ENCODE results near the gene TCF7L2. TPM values are rescaled to one million over a fixed set of nuclear protein-coding genes. Genes with fewer than 3 reads are reported as not detected.
A peak's percentile ranks its signal among the peaks of the same experiment; 100 is the strongest.

The TCF7L2 gene
- total RNA-seq, 4 donors from 2014 or later = 4.0 to 13.2 (median 6.4) TPM

DNA sequence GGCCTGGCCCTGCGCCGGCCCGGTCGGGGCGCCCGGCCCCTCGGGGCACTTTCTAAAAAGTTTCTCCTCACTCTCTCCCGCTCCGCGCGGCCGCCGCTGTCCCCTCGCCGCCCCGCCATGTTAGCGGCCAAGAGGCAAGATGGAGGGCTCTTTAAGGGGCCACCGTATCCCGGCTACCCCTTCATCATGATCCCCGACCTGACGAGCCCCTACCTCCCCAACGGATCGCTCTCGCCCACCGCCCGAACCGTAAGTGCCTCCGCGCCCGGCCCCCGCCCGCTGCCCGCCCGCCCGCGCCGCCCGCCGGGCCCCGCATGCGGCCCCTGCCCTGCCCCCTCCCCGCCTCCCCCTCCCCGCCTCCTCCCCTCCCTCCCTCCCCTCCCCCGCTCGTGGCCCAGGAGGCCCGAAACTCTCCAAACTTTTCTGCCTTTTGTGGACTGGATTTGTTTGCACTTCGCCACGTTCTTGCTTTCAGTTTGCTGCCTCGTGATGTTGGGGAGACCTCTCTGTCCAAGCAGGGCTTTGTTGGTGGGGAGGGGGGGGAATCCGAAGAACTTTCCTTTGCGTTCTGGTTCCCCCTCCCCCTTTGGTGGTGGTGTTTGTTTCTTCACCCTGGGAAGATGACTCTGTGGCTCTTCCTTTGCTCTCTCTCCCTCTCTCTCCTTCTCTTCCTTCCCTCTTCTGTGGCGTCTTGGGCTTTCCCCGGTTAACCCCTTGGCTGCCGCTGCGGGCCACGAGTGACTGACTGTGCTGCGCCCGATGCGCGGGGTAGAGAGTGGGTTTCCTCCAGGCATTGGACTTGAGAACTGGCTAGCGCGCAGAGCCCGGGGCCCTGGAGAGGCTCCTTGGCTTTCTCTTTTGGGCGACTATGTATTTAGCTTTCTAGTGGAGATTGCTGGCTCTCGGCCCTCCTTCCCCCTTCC, 1.6 kb downstream of the TCF7L2 start:
- WGBS, 2 donors = 2% methylated on average over 13 to 18 of the region's 65 CpGs

DNA sequence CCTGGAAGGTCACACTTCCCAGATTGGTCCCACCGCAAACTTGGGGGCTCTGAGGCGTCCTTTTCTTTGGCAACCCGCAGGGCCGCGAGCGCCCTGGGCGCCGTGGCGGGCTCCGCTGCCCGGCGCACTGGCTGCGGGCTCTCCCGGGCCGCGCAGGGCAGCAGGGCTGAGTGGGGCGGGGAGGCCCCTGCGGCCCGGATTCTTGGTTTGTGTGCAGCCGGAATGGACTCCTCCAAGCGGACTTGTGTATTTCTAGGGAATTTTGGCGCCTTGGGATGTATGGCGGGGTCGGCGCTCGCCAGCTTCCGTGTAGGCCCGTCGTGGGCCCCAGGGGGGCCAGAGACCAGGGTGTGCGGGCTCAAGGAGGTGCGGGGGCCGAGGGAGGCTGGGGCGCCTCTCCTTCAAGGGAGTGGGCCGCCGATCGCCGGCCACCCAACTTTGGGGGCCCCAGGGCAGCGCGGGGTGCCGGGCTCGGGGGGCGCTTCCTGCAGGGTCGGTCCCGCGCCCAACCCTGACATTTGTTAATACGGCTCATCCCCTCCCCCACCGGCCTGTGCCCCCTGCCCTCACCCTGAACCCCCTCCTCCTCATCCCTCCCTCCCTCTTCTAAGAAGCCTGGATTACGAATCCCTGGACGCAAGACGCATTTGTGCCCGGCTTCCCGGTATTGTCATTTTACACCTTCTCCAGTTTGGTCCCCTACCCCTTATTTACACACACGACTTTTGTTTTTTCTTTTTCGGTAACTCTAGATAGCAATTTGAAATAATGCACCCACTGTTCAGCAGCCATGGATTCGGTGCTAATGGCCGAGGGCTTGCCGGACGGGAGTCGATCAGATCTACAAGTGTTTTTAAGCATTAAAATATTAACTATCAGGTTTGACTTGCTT, 2.5 kb downstream of the TCF7L2 start:
- WGBS, 2 donors = 9 to 17% methylated on average over 12 to 33 of the region's 59 CpGs
- peaks cover 0 to 7% (median 0%) of the 10 kb centered on the region in 4 donors for H3K27me3 ChIP-seq
- H3K9me3 ChIP-seq = no peaks in the 10 kb centered on the region
- TF ChIP-seq, protein P1, sequence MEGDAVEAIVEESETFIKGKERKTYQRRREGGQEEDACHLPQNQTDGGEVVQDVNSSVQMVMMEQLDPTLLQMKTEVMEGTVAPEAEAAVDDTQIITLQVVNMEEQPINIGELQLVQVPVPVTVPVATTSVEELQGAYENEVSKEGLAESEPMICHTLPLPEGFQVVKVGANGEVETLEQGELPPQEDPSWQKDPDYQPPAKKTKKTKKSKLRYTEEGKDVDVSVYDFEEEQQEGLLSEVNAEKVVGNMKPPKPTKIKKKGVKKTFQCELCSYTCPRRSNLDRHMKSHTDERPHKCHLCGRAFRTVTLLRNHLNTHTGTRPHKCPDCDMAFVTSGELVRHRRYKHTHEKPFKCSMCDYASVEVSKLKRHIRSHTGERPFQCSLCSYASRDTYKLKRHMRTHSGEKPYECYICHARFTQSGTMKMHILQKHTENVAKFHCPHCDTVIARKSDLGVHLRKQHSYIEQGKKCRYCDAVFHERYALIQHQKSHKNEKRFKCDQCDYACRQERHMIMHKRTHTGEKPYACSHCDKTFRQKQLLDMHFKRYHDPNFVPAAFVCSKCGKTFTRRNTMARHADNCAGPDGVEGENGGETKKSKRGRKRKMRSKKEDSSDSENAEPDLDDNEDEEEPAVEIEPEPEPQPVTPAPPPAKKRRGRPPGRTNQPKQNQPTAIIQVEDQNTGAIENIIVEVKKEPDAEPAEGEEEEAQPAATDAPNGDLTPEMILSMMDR (IDR thresholded peaks at IDR 0.05) = no peak
- no peak for TF ChIP-seq POLR2A (IDR thresholded peaks at IDR 0.05)
- peaks cover 19 to 71% (median 20%) of the 10 kb centered on the region in 3 donors for H3K4me1 ChIP-seq
- H3K36me3 ChIP-seq = peaks cover 0 to 5% (median 0%) of the 10 kb centered on the region in 3 donors
- peak overlapping the region; percentile 73 to 87 (median 80) for H3K4me3 ChIP-seq
- H3K27ac ChIP-seq = peak overlapping the region; percentile 95 to 97 (median 97)
- intact Hi-C loops (cut with DNase I) = no loop called here
- DNase-seq = no peak

More for the DNA sequence above, 1.6 kb downstream of the TCF7L2 start:
- TF ChIP-seq, protein P1 (IDR thresholded peaks at IDR 0.05) = no peak
- no peak for TF ChIP-seq POLR2A (IDR thresholded peaks at IDR 0.05)
- Histone ChIP-seq H3K27ac (peak overlapping the region; percentile 95 to 97 (median 97)), H3K27me3 (peaks cover 0 to 7% (median 0%) of the 10 kb centered on the region in 4 donors), H3K9me3 (no peaks in the 10 kb centered on the region), H3K36me3 (peaks cover 0 to 3% (median 0%) of the 10 kb centered on the region in 3 donors), H3K4me1 (peaks cover 18 to 65% (median 19%) of the 10 kb centered on the region in 3 donors), H3K4me3 (peak overlapping the region; percentile 73 to 87 (median 80))
- no peak for DNase-seq
- intact Hi-C loops (cut with DNase I) = no loop called here

DNA sequence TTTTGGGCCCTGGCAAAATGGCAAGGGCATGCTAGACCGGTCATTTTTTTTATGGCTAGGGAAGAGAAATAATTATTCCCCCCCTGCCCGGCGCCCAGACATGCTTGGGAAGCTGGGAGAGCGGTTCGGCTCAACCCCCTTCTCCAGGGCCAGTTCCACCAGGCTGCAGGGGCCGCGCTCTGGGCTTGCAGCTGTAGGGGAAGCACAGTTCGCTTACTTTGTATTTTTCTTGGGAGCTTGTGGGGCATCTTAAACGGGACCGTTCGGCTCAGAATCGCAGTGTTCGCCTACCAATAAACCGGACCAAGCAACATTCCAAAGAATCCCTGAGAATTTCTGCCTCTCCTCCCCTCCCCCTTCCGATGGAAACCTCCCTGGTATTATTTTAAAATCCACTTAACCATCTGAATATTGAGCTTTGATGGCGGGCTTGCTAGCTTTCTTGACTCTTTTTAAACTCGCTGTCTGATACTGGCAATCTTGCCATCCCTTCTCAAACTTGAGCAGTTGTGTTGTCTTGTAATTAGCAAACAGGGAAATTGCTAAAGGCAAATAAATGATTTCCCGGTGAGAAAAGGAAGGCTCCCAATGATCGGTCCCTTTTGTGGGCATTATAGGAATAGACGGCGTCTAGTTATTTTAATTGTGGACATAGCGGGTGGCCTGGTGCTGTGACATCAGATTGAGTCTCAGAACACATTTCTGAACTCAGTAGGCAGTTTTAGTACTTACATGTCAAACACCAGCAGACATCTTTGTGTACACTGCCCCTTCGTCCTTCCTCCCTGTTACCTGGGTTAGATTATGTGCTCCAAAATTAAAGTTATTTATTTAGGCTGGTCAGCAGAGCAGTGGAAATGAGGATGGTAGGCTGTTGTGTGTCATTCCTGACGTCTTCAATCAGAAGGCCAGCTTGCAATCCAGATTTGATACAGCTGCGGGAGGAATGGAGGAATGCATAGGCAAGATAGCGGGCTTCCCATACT, 3.4 kb downstream of the TCF7L2 start:
- WGBS, 2 donors = 33 to 37% methylated on average over 24 to 26 of the region's 26 CpGs
- intact Hi-C loops (cut with DNase I) = no loop called here
- H3K4me1 ChIP-seq = peaks cover 19 to 79% (median 23%) of the 10 kb centered on the region in 3 donors

More for the DNA sequence above, 3.4 kb downstream of the TCF7L2 start:
- H3K9me3 ChIP-seq = no peaks in the 10 kb centered on the region
- peaks cover 0 to 5% (median 0%) of the 10 kb centered on the region in 3 donors for H3K36me3 ChIP-seq
- peak overlapping the region; percentile 73 to 87 (median 80) for H3K4me3 ChIP-seq
- no peak for DNase-seq
- H3K27me3 ChIP-seq = peaks cover 0 to 7% (median 0%) of the 10 kb centered on the region in 4 donors
- TF ChIP-seq POLR2A (IDR thresholded peaks at IDR 0.05) = no peak
- TF ChIP-seq, protein P1 (IDR thresholded peaks at IDR 0.05) = no peak
- peak overlapping the region; percentile 95 to 97 (median 97) for H3K27ac ChIP-seq
